OCI-LY7 (cell line): Measurements from ENCODE around the gene AP1S1.

Source experiments
- EZH2phosphoT487 ChIP-seq: fragments of 200-600 bp; sonication (generic); IDR thresholded peaks from 2 replicates; pipeline ENCODE4 v1.6.1; 2018; ENCODE audit warnings: low read depth, borderline replicate concordance, mild to moderate bottlenecking, mixed run types, antibody characterized with exemption, low read length, moderate library complexity, mixed read lengths
- TF ChIP-seq, protein P1 (sequence below): fragments of 200-600 bp; sonication (generic); conservative IDR thresholded peaks from 2 replicates; pipeline ENCODE4 v1.5.1; 2014; ENCODE audit warnings: mild to moderate bottlenecking, antibody characterized with exemption, low read length, moderate library complexity, mixed read lengths

DNA sequence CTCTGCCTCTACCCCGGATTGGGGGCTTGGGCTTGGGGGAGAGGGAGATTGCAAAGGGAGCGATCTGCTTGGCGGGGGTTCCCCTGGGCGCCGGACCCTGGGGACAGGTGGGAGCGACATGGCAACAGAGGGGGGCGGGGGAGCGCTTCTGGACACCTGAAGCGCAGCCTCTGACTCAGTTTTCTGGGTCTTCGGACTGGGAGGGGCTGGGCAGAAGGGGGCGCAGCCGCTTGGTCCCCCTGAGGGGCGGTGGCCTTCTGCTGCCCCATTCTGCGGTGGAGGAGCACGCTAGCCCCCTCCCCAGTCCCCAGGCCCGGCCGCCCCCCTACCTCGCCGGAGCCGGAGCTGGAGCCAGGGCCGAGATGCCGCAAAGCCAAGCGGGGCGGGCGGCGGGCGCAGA, 25.4 kb downstream of the AP1S1 start:
- TF ChIP-seq, protein P1, sequence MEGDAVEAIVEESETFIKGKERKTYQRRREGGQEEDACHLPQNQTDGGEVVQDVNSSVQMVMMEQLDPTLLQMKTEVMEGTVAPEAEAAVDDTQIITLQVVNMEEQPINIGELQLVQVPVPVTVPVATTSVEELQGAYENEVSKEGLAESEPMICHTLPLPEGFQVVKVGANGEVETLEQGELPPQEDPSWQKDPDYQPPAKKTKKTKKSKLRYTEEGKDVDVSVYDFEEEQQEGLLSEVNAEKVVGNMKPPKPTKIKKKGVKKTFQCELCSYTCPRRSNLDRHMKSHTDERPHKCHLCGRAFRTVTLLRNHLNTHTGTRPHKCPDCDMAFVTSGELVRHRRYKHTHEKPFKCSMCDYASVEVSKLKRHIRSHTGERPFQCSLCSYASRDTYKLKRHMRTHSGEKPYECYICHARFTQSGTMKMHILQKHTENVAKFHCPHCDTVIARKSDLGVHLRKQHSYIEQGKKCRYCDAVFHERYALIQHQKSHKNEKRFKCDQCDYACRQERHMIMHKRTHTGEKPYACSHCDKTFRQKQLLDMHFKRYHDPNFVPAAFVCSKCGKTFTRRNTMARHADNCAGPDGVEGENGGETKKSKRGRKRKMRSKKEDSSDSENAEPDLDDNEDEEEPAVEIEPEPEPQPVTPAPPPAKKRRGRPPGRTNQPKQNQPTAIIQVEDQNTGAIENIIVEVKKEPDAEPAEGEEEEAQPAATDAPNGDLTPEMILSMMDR: no peak
- TF ChIP-seq EZH2phosphoT487: no peak
